Right lobe of liver (tissue), 6 donors: ENCODE results near the gene IGFBP4. TPM values are rescaled to one million over a fixed set of nuclear protein-coding genes. Genes with fewer than 3 reads are reported as not detected.

Experiments
- ATAC-seq, 4 donors: fragments of 200-7000 bp; cut with Tn5 transposase; one replicate each; pipeline ENCODE4 v1.9.1; 2020; ENCODE audit warnings: mild to moderate bottlenecking in 4 of 4, moderate library complexity in 4 of 4
- DNase-seq, 3 donors: peaks; one replicate each; pipeline ENCODE4 v3.0.0-alpha.2; 2020
- H3K27ac ChIP-seq, 3 donors: fragments of 200-600 bp; one replicate each; pipeline ENCODE4 v1.8.0; 2022
- H3K27me3 ChIP-seq, 2 donors: fragments of 200-600 bp; one replicate each; pipeline ENCODE4 v1.8.0; 2022
- H3K36me3 ChIP-seq, 4 donors: fragments of 200-600 bp; sonication (generic) in 1 of 4; one replicate each; pipeline versions ENCODE4 v1.5.1 to v1.8.0; 2017 to 2022; ENCODE audit warnings: control low read depth in 1 of 4
- H3K4me1 ChIP-seq, 4 donors: fragments of 200-600 bp; sonication (generic) in 1 of 4; one replicate each; pipeline versions ENCODE4 v1.5.1 to v1.8.0; 2017 to 2022; ENCODE audit warnings: control low read depth in 1 of 4
- H3K4me3 ChIP-seq, 3 donors: fragments of 200-600 bp; one replicate each; pipeline ENCODE4 v1.8.0; 2022
- H3K9me3 ChIP-seq, 4 donors: fragments of 200-600 bp; sonication (generic) in 1 of 4; one replicate each; pipeline versions ENCODE4 v1.5.1 to v1.8.0; 2017 to 2022; ENCODE audit warnings: control low read depth in 1 of 4
- CTCF ChIP-seq, 4 donors: fragments of 200-600 bp in 3 of 4; fragments of 450-650 bp in 1 of 4; IDR thresholded peaks; one replicate each; pipeline versions ENCODE4 v1.5.1 to v1.8.0; 2016 to 2022; ENCODE audit warnings: antibody characterized with exemption in 4 of 4, mild to moderate bottlenecking in 2 of 4
- POLR2A ChIP-seq: fragments of 450-650 bp; IDR thresholded peaks from one replicate; pipeline ENCODE4 v1.6.1; 2017; ENCODE audit warnings: antibody characterized with exemption, mild to moderate bottlenecking
- WGBS: methylation state at CpG from one replicate; pipeline ENCODE4 v1.1.6; 2018; ENCODE audit warnings: low coverage, low lambda C conversion rate; ENCODE audit not compliant: insufficient coverage; ENCODE audit errors: missing lambda C conversion rate; 5-methylcytosine and 5-hydroxymethylcytosine counted together
- intact Hi-C, 2 donors: fragments of 100-400 bp; cut with DNase I; formaldehyde crosslinking; loops; one replicate each; pipeline versions ENCODE4 v1.11.2 to v1.14.1; 2022
- total RNA-seq, 6 experiments: library from RNA; depleted of rRNA in 2 of 6; stranded (reverse); fragments of >200 nt in 2 of 6; fragmentation: NEBNext Ultra II Directional in 3 of 6; extraction: Animal tissue kit (Norgen Biotek cat#: 25700) in 3 of 6; gene quantifications; one replicate each; pipeline versions ENCODE4 v1.1.0 to v1.2.4, GENCODE V29; 2016 to 2023
- donor health status: DM: no; HTN: yes; CAD: no.
- donor health status: DM: no; HTN: no; CAD: no.
- donor health status: DM: no; HTN: no; CAD: no.
- donor health status: DM: no; HTN: yes; CAD: no.
- donor health status: DM: no; HTN: yes; CAD: no.

IGFBP4 gene
- total RNA-seq, 6 experiments from 2014 or later: 382 to 716 (median 430) TPM

- Histone ChIP-seq H3K36me3 (no peaks in the 10 kb centered on the region), H3K4me3 (no peak overlapping the region), H3K9me3 (no peaks in the 10 kb centered on the region), H3K4me1 (no peaks in the 10 kb centered on the region), H3K27ac (no peak overlapping the region), H3K27me3 (no peaks in the 10 kb centered on the region)
- DNase-seq: no peak
- intact Hi-C loops: loop anchor here in 1 of 2 donors (10.0 kb wide), 1 partner anchor 120 kb away; the partner anchor contains the start of gene GJD3
- no peak for ATAC-seq
- WGBS: 57% methylated on average over 7 of the region's 7 CpGs
- no peak for TF ChIP-seq POLR2A
- TF ChIP-seq CTCF (IDR thresholded peaks at IDR 0.05): no peak
Measured at GRCh38 chr17:40484973-40485530, 41.8 kb downstream of the IGFBP4 start.

GRCh38 chr17:40485851-40486521, 42.7 kb downstream of the IGFBP4 start:
- DNase-seq (no peak), ATAC-seq (peak in 1 of 4 donors; percentile 32)
- H3K27me3 ChIP-seq: no peaks in the 10 kb centered on the region
- H3K9me3 ChIP-seq: no peaks in the 10 kb centered on the region
- no peak overlapping the region for H3K4me3 ChIP-seq
- 47% methylated on average over 17 of the region's 17 CpGs for WGBS
- H3K27ac ChIP-seq: no peak overlapping the region
- intact Hi-C loops: loop anchor here in 1 of 2 donors (10.0 kb wide), 1 partner anchor 121 kb away; the partner anchor contains the start of gene GJD3
- TF ChIP-seq CTCF (IDR thresholded peaks at IDR 0.05): no peak
- no peak for TF ChIP-seq POLR2A
- no peaks in the 10 kb centered on the region for H3K4me1 ChIP-seq
- H3K36me3 ChIP-seq: no peaks in the 10 kb centered on the region

- TF ChIP-seq POLR2A: no peak
- no peak for TF ChIP-seq CTCF (IDR thresholded peaks at IDR 0.05)
- Histone ChIP-seq H3K27me3 (no peaks in the 10 kb centered on the region), H3K9me3 (no peaks in the 10 kb centered on the region), H3K4me3 (no peak overlapping the region), H3K27ac (no peak overlapping the region), H3K36me3 (no peaks in the 10 kb centered on the region), H3K4me1 (no peaks in the 10 kb centered on the region)
- 67% methylated on average over 9 of the region's 12 CpGs for WGBS
- no peak for DNase-seq
- no peak for ATAC-seq
- intact Hi-C loops: loop anchor here in 1 of 2 donors (10.0 kb wide), 1 partner anchor 122 kb away; the partner anchor contains the start of gene GJD3
Measured at GRCh38 chr17:40486522-40487370, 43.5 kb downstream of the IGFBP4 start.

- intact Hi-C loops: loop anchor here in 1 of 2 donors (10.0 kb wide), 1 partner anchor 123 kb away; the partner anchor contains the start of gene GJD3
- no peaks in the 10 kb centered on the region for H3K4me1 ChIP-seq
- H3K27me3 ChIP-seq: no peaks in the 10 kb centered on the region
- TF ChIP-seq POLR2A: no peak
- H3K9me3 ChIP-seq: no peaks in the 10 kb centered on the region
- H3K27ac ChIP-seq: no peak overlapping the region
- no CpG with 5 or more reads among the region's 7 CpGs for WGBS
- ATAC-seq: no peak
- DNase-seq: no peak
- no peaks in the 10 kb centered on the region for H3K36me3 ChIP-seq
- H3K4me3 ChIP-seq: no peak overlapping the region
Measured at GRCh38 chr17:40487371-40488020, 44.2 kb downstream of the IGFBP4 start.
